VCaP (cell line): ENCODE data around the gene GAB1.

Experiments
- H3K27ac ChIP-seq: fragments of 450-650 bp; 2 replicates; pipeline ENCODE4 v1.5.1; 2017
- TF ChIP-seq, protein P1 (sequence below): fragments of 450-650 bp; conservative IDR thresholded peaks from 2 replicates; pipeline ENCODE4 v1.5.1; 2017; ENCODE audit warnings: mild to moderate bottlenecking, moderate library complexity

Gene GAB1

GRCh38 chr4:143311924-143312323, 24.8 kb upstream of the GAB1 start:
- TF ChIP-seq, protein P1, sequence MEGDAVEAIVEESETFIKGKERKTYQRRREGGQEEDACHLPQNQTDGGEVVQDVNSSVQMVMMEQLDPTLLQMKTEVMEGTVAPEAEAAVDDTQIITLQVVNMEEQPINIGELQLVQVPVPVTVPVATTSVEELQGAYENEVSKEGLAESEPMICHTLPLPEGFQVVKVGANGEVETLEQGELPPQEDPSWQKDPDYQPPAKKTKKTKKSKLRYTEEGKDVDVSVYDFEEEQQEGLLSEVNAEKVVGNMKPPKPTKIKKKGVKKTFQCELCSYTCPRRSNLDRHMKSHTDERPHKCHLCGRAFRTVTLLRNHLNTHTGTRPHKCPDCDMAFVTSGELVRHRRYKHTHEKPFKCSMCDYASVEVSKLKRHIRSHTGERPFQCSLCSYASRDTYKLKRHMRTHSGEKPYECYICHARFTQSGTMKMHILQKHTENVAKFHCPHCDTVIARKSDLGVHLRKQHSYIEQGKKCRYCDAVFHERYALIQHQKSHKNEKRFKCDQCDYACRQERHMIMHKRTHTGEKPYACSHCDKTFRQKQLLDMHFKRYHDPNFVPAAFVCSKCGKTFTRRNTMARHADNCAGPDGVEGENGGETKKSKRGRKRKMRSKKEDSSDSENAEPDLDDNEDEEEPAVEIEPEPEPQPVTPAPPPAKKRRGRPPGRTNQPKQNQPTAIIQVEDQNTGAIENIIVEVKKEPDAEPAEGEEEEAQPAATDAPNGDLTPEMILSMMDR, result no peak
- no peak overlapping the region for H3K27ac ChIP-seq

DNA sequence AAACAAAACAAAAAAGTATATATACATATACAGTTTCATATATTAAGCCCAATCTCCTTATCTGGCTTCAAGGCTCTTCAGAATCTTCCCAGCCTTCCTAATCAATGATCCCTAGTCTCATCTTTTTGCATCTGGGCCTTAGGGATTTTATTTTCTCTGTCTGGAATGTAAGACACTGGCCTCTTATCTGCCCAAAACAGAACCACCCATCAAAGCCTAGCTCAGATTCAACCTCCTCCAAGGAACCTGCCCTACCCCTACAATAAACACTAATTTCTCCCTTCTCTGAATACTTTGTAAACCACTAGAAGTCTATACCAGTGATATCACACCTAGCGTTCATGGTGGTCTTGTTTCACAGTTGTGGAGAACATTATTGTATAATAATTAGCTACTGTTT, 23.2 kb upstream of the GAB1 start:
- TF ChIP-seq, protein P1, result no peak

GRCh38 chr4:143313996-143314395, 22.7 kb upstream of the GAB1 start:
- H3K27ac ChIP-seq, result no peak overlapping the region
- TF ChIP-seq, protein P1, result no peak

More for the DNA sequence above, 23.2 kb upstream of the GAB1 start:
- H3K27ac ChIP-seq, result no peak overlapping the region

DNA sequence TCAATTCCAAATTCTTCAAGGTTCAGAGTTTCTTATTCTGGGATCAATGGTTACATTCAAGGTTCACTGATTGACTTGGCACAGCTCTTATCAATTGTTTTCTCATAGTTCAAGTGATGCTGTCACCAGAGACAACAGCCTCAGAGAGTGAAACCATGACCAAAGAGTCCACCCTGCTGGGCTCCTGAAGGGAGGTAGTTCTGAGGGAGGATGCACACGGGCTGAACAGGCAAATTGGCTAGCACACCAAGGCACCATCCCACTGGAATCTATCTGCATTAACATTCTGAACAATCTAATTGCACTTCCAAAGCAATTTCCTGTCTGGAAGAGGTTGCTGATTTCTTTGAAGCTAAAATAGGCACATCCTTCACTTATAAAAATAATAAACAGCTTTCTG, 16.6 kb upstream of the GAB1 start:
- TF ChIP-seq, protein P1, result no peak
- no peak overlapping the region for H3K27ac ChIP-seq

- TF ChIP-seq, protein P1, result no peak
- H3K27ac ChIP-seq, result no peak overlapping the region
Measured at GRCh38 chr4:143326735-143327134, 9.9 kb upstream of the GAB1 start.

GRCh38 chr4:143329985-143330384, 6.7 kb upstream of the GAB1 start:
- TF ChIP-seq, protein P1, result no peak
- no peak overlapping the region for H3K27ac ChIP-seq

- TF ChIP-seq, protein P1, result no peak; the same call in 1 of the 2 replicates
- peak overlapping the region; percentile 85 for H3K27ac ChIP-seq
Measured at GRCh38 chr4:143335979-143336780, 496 bp upstream of the GAB1 start.
